22Rv1 (cell line): ENCODE results near the gene CNTN5.

ENCODE experiments used
- H3K27ac ChIP-seq: fragments of 450-650 bp; 2 replicates; pipeline ENCODE4 v1.5.1; 2017
- ZFX ChIP-seq: fragments of 450-650 bp; IDR thresholded peaks from 2 replicates; pipeline ENCODE4 v1.6.1; 2017; ENCODE audit warnings: antibody characterized with exemption, borderline replicate concordance
- TF ChIP-seq, protein P1 (sequence below): fragments of 450-650 bp; IDR thresholded peaks from 2 replicates; pipeline ENCODE4 v1.5.1; 2017; ENCODE audit warnings: mild to moderate bottlenecking

CNTN5 gene

DNA sequence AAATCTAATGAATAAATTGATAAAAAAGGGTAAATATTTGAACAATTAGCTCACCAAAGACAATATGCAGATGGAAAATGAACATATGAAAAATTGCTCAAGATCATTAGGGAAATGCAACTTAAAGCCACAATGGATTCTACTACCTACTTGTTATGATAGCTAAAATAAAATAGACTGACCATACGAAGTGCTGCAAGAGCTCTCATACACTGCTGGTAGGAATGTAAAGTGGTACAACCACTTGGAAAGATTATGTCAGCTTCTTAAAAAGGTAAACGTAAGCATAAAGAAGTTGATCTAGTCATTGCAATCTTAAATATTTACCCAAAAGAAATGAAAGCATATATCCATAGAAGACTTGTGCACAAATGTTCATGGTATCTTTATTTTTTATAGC is 1162.2 kb downstream of the CNTN5 start:
- no peak overlapping the region for H3K27ac ChIP-seq
- no peak for TF ChIP-seq ZFX
- TF ChIP-seq, protein P1, sequence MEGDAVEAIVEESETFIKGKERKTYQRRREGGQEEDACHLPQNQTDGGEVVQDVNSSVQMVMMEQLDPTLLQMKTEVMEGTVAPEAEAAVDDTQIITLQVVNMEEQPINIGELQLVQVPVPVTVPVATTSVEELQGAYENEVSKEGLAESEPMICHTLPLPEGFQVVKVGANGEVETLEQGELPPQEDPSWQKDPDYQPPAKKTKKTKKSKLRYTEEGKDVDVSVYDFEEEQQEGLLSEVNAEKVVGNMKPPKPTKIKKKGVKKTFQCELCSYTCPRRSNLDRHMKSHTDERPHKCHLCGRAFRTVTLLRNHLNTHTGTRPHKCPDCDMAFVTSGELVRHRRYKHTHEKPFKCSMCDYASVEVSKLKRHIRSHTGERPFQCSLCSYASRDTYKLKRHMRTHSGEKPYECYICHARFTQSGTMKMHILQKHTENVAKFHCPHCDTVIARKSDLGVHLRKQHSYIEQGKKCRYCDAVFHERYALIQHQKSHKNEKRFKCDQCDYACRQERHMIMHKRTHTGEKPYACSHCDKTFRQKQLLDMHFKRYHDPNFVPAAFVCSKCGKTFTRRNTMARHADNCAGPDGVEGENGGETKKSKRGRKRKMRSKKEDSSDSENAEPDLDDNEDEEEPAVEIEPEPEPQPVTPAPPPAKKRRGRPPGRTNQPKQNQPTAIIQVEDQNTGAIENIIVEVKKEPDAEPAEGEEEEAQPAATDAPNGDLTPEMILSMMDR: no peak

DNA sequence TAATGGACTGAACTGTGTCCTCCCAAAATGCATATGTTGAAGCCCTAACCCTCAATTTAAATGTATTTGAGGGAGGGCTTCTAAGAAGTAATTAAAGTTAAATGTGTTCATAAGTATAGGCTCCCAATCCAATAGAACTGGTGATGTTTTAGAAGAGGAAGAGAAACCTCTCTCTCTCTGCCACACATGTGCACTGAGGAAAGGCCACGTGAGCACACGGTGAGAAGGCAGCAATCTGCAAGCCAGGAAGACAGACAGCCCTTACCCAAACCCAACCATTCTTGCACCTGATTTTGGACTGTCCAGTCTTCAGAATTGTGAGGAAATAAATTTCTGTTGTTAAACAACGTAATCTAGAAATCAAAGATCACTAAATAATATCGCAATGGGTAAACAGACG is 1164.8 kb downstream of the CNTN5 start:
- TF ChIP-seq, protein P1: no peak
- TF ChIP-seq ZFX: no peak
- no peak overlapping the region for H3K27ac ChIP-seq

DNA sequence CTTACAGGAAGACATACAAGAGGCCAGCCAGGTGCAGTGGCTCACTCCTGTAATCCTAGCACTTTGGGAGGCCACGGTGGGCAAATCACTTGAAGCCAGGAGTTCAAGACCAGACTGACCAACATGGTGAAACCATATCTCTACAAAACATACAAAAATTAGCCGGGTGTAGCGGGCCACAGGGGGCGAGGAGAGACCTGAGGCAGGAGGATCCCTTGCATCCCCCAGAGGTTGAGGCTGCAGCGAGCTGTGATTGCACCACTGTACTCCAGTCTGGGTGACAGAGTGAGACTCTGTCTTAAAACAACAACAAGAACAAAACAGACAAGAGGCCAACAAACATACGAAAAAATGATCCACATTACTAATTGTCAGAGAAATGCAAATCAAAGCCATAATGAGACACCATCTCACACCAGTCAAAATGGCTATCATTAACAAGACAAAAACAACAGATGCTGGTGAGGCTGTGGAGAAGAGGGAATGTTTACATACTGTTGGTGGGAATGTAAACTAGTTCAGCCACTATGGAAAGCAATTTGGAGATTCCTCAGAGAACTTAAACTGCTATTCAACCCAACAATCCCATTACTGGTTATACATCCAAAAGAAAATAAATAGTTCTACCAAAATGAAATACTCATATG is 1167.5 kb downstream of the CNTN5 start:
- H3K27ac ChIP-seq: no peak overlapping the region
- TF ChIP-seq ZFX: no peak
- TF ChIP-seq, protein P1: no peak

DNA sequence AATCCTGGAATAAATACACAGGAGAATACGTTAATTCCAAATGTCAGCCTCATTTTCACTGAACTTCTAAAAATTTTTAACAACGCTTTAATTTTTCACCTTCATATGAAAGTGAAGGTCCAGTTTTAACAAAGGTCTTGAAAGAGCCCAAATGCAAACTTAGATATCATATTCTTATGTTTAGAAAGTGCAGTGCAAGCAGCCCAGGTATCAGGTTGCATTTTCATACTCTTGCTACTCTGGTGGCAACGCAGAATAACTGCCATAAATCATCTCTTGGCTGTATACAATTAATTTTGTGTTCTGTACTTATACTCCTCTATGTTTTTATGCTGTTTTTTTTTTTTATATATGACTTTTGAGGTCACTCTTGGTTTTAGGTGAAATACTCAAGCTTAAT is 1169.6 kb downstream of the CNTN5 start:
- H3K27ac ChIP-seq: no peak overlapping the region
- TF ChIP-seq ZFX: no peak
- TF ChIP-seq, protein P1: no peak

DNA sequence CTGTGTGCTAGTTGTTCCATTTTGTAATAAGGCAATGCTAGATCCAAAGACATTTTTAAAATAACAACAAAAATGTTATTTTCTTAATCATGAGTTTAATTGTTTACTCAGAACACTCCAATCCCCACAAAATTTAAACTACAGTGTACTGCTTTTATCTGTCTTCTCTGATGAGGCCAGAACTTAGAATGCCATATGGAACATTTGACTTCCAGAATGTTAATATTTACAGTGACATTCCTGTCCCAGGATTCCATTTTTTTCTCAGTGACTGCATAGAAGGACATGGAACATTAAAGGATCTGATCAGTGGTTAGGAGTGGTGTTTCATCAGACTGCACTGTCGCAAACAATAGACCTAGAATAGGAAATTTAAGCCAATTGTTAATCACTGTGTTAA is 1171.4 kb downstream of the CNTN5 start:
- TF ChIP-seq, protein P1: no peak
- TF ChIP-seq ZFX: no peak
- no peak overlapping the region for H3K27ac ChIP-seq

DNA sequence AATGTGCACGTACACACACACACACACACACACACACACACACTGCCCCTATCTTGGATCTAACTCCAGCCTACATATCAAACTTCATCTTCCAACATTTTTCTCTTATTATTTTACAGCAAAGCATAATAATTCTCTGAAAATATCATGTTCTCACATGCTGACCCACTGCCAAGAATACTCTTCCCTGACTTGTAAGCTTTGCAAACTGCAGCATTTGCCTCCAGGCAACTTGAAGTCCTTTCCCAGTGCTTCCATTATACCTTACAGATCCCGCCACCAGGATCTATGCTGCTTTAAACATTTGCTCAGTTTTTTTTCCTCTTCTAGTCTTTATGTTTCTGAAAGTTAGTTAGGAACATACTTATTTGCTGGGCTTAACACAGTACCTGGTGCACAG is 1183.0 kb downstream of the CNTN5 start:
- TF ChIP-seq, protein P1: no peak
- no peak for TF ChIP-seq ZFX
- H3K27ac ChIP-seq: no peak overlapping the region

DNA sequence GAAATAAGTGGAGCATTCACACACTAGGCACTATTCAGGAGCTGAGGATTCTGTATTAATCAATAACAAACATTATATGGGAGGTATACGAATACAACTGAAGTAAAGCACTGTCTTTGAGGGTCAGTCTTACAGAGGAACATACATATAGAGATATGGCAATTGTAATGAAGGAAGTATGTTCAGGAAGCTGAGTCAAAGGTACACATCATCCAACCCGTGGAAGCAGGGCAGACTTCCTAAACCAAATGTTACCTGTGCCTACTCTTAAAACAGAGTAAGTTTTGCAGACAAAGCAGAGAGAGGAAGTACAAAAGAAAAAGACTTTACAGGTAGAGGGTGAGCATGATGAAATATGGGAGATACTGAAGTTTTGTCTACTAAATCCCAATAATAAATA is 1185.2 kb downstream of the CNTN5 start:
- no peak overlapping the region for H3K27ac ChIP-seq
- TF ChIP-seq, protein P1: no peak
- TF ChIP-seq ZFX: no peak
